HCT116 (cell line): ENCODE results near the gene CTNNA2.

Experiments used
- CTCF ChIP-seq, 3 experiments: fragments of 200-600 bp in 1 of 3; sonication (generic) in 1 of 3; IDR thresholded peaks in 2 of 3; conservative IDR thresholded peaks in 1 of 3; 2 replicates each; pipeline ENCODE4 v1.5.1; 2012 to 2017; ENCODE audit warnings: low read depth in 2 of 3, low read length in 2 of 3, antibody characterized with exemption in 1 of 3, borderline replicate concordance in 1 of 3, control low read depth in 1 of 3, mild to moderate bottlenecking in 1 of 3, mixed read lengths in 1 of 3, mixed run types in 1 of 3, moderate library complexity in 1 of 3; ENCODE audit not compliant: insufficient read depth in 1 of 3
- EZH2 ChIP-seq: fragments of 200-600 bp; sonication (generic); IDR thresholded peaks from 2 replicates; pipeline ENCODE4 v1.6.1; 2017; ENCODE audit warnings: antibody characterized with exemption, mixed run types
- EZH2phosphoT487 ChIP-seq: fragments of 200-600 bp; IDR thresholded peaks from 2 replicates; pipeline ENCODE4 v1.6.1; 2018; ENCODE audit warnings: antibody characterized with exemption, borderline replicate concordance
- FOSL1 ChIP-seq: IDR thresholded peaks from 2 replicates; pipeline ENCODE4 v1.6.1; 2012; ENCODE audit warnings: low read depth
- MAX ChIP-seq: IDR thresholded peaks from 2 replicates; pipeline ENCODE4 v1.6.1; 2012
- POLR2AphosphoS5 ChIP-seq: IDR thresholded peaks from 2 replicates; pipeline ENCODE4 v1.6.1; 2011; ENCODE audit warnings: mild to moderate bottlenecking, low read depth, low read length, moderate library complexity
- RAD21 ChIP-seq: IDR thresholded peaks from 2 replicates; pipeline ENCODE4 v1.6.1; 2012; ENCODE audit warnings: low read depth, mild to moderate bottlenecking

DNA sequence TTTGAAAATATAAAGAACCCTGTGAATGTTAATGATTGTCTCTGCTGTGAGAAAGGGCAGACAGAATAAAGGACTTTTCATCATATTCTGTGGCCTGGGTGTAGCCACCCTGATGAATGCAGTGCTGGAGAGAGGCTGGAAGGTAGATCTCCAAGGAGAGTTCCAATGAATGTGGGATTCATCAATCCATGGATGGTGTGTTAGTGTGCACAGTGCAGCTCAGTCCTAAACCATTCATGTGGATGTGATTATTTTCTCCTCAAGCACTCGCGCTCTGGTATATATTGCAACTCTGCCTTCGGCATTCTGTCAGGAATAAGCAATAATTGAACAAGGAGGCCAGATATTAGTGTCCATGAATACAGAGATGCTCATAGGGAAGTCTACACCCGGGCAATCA lies 744.6 kb downstream of the CTNNA2 start:
- no peak for TF ChIP-seq MAX
- no peak for TF ChIP-seq RAD21
- no peak for TF ChIP-seq POLR2AphosphoS5
- no peak for TF ChIP-seq CTCF (IDR thresholded peaks at IDR 0.05 in 2 of 3, conservative IDR thresholded peaks at IDR 0.05 in 1 of 3; ENCODE audit: borderline replicate concordance in 1 of 3, insufficient read depth in 1 of 3, low read depth in 2 of 3, low read length in 2 of 3)
- no peak for TF ChIP-seq FOSL1
- no peak for TF ChIP-seq EZH2
- no peak for TF ChIP-seq EZH2phosphoT487
